ENCODE data around the gene F2RL1. TPM values are rescaled to one million over a fixed set of nuclear protein-coding genes. Genes with fewer than 3 reads are reported as not detected.

The F2RL1 gene
- total and polyA plus RNA-seq, 2 experiments from 2014 or later: 15.3 to 32.1 TPM

GRCh38 chr5:76861612-76862011 lies 42.8 kb downstream of the F2RL1 start:
- Histone ChIP-seq H3K79me2 (replicated peaks; ENCODE audit: insufficient read depth) (no peaks in the 10 kb centered on the region), H3K27ac (ENCODE audit: low read depth) (no peak overlapping the region), H3K4me3 (no peak overlapping the region), H4K20me1 (replicated peaks; ENCODE audit: insufficient read depth) (no peaks in the 10 kb centered on the region), H3K4me1 (ENCODE audit: insufficient read depth) (no peaks in the 10 kb centered on the region), H3K9me2 (ENCODE audit: insufficient read depth) (no peaks in the 10 kb centered on the region), H3F3A (replicated peaks; ENCODE audit: low read depth) (no peaks in the 10 kb centered on the region), H3K4me2 (no peak overlapping the region), H2AFZ (no peak overlapping the region), H3K27me3 (ENCODE audit: insufficient read depth) (no peaks in the 10 kb centered on the region), H3K36me3 (ENCODE audit: insufficient read depth) (no peaks in the 10 kb centered on the region)
- no peak overlapping the region for H3K4me3 Mint-ChIP-seq
- TF ChIP-seq ZNF114 (CRISPR knock-in tag; IDR thresholded peaks at IDR 0.05): no peak
- TF ChIP-seq ETS1 (IDR thresholded peaks at IDR 0.05): no peak
- no peak for TF ChIP-seq REST (IDR thresholded peaks at IDR 0.05; ENCODE audit: unreplicated experiment)
- TF ChIP-seq ZNF462 (CRISPR knock-in tag; IDR thresholded peaks at IDR 0.05): no peak
- ATAC-seq: no peak
- H3K9me3 Mint-ChIP-seq: peaks cover 2% of the 10 kb centered on the region; the same call in 1 of the 3 replicates
- DNase-seq (ENCODE audit: low spot score): no peak
- no peak overlapping the region for H3K27ac Mint-ChIP-seq
- no peaks in the 10 kb centered on the region for H3K4me1 Mint-ChIP-seq
- H3K36me3 Mint-ChIP-seq (ENCODE audit: low read depth): no peaks in the 10 kb centered on the region; the same call in 2 of the 3 replicates
- peaks cover 8% of the 10 kb centered on the region for H3K27me3 Mint-ChIP-seq (ENCODE audit: insufficient read depth, low read depth, poor library complexity)
